Neutrophil (primary cell): ENCODE results near the gene DIS3L2.

Source experiments
- H3K27ac ChIP-seq: fragments of 200-600 bp; sonication (generic); 2 replicates; pipeline ENCODE4 v1.5.1; 2016; ENCODE audit warnings: mild to moderate bottlenecking, moderate library complexity
- H3K27me3 ChIP-seq: fragments of 200-600 bp; sonication (generic); 2 replicates; pipeline ENCODE4 v1.6.0; 2016; ENCODE audit warnings: mild to moderate bottlenecking
- H3K36me3 ChIP-seq: fragments of 200-600 bp; sonication (generic); 2 replicates; pipeline ENCODE4 v1.5.1; 2017
- H3K4me1 ChIP-seq, 2 experiments: fragments of 200-600 bp in 1 of 2; sonication (generic) in 1 of 2; 1 replicate in 1 of 2; 2 replicates in 1 of 2; pipeline versions ENCODE4 v1.5.1 to v1.6.1; 2013 to 2016; ENCODE audit warnings: low read depth in 1 of 2, low read length in 1 of 2, mild to moderate bottlenecking in 1 of 2, moderate library complexity in 1 of 2; ENCODE audit not compliant: control insufficient read depth in 1 of 2, insufficient read depth in 1 of 2
- H3K4me3 ChIP-seq, 2 experiments: fragments of 200-600 bp in 1 of 2; sonication (generic) in 1 of 2; 1 replicate in 1 of 2; 2 replicates in 1 of 2; pipeline ENCODE4 v1.5.1; 2013 to 2016; ENCODE audit warnings: low read depth in 1 of 2, low read length in 1 of 2, mild to moderate bottlenecking in 1 of 2, moderate library complexity in 1 of 2
- H3K9me3 ChIP-seq: fragments of 200-600 bp; sonication (generic); 2 replicates; pipeline ENCODE4 v1.5.1; 2016
- CTCF ChIP-seq: fragments of 200-600 bp; sonication (generic); IDR thresholded peaks from 2 replicates; pipeline ENCODE4 v1.5.1; 2016; ENCODE audit warnings: antibody characterized with exemption

The DIS3L2 gene

GRCh38 chr2:232315923-232316299, 354.4 kb downstream of the DIS3L2 start:
- no peak for TF ChIP-seq CTCF
- Histone ChIP-seq H3K4me3 (peak overlapping the region; percentile 39 to 47), H3K27me3 (no peaks in the 10 kb centered on the region), H3K9me3 (no peaks in the 10 kb centered on the region), H3K27ac (peak overlapping the region; percentile 97), H3K4me1 (peaks cover 44 to 71% of the 10 kb centered on the region in 2 experiments), H3K36me3 (no peaks in the 10 kb centered on the region)

GRCh38 chr2:232316461-232317330, 355.2 kb downstream of the DIS3L2 start:
- H3K27ac ChIP-seq = peak overlapping the region; percentile 97
- H3K4me3 ChIP-seq = peak overlapping the region; percentile 39 to 47
- peaks cover 44 to 71% of the 10 kb centered on the region in 2 experiments for H3K4me1 ChIP-seq
- no peak for TF ChIP-seq CTCF
- no peaks in the 10 kb centered on the region for H3K36me3 ChIP-seq
- no peaks in the 10 kb centered on the region for H3K27me3 ChIP-seq
- H3K9me3 ChIP-seq = no peaks in the 10 kb centered on the region

GRCh38 chr2:232318169-232318855, 356.8 kb downstream of the DIS3L2 start:
- Histone ChIP-seq H3K27ac (peak overlapping the region; percentile 97), H3K27me3 (no peaks in the 10 kb centered on the region), H3K9me3 (no peaks in the 10 kb centered on the region), H3K4me1 (peaks cover 41 to 65% of the 10 kb centered on the region in 2 experiments), H3K36me3 (no peaks in the 10 kb centered on the region), H3K4me3 (no peak overlapping the region)
- TF ChIP-seq CTCF = no peak

DNA sequence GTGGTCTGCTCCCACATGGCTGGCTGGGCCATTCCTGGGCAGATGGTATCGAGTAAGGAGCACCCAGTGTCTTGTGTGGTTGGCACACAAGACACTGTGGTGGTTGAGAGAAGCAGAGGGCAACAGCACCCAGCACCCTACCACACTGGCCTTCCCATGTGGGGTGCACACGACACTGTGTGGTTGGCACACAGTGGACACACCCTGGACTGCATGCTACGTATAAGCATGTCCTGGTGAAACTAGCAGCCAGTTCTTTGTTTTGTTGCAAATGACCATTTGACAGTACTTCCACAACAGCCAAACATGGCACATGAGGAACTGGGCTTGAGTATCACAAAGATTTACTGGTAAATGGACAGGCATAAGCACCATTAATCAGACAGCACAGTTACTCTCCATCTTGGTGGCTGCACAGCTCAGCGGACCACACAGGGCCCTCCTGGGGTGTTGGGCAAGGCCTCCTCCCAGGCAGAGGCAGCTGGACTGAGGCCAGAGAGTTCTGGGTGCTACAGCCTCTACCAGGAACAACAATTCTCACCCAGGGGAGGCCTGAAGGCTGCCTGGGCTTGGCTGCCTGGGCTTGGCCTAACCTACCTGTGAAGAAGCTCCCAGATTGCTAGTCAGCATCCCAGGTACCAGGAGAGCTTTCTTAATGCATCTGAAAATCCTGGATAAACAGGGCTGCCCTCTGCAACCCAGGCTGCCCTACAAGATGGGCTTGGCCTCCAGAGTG, 357.7 kb downstream of the DIS3L2 start:
- Histone ChIP-seq H3K36me3 (no peaks in the 10 kb centered on the region), H3K27ac (peak overlapping the region; percentile 71), H3K27me3 (no peaks in the 10 kb centered on the region), H3K4me3 (no peak overlapping the region), H3K4me1 (peaks cover 32 to 56% of the 10 kb centered on the region in 2 experiments), H3K9me3 (no peaks in the 10 kb centered on the region)
- TF ChIP-seq CTCF = no peak

DNA sequence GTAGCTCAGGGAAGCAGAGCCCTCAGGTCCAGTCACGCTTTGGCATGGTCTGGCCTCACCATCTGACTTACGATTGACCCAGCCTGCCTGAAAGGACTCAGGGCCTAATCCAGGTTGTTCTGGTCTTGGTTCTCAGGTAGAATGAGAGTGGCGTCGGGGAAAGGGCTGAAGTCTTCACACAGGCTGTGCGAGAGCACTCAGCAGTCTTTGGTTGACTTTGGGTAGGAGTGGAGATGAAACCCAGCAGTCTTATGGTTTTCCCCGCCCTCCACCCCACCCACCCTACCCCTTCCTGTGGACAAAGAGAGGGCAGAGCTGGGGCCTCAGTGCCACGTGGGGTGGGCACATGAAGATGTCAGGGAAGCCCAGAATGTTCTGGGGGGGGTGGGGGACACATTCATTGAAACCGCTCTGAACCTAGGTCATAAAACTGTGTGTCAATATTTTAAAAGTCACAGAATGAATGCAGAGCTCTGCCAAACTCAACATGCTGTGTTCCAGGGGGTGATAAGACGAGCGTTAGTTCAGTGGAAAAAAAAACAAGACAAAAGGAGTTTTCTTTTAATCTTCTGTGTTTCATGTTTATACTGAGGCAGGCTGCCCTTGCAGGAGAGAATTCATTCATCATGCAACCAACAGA, 358.4 kb downstream of the DIS3L2 start:
- TF ChIP-seq CTCF = no peak
- Histone ChIP-seq H3K9me3 (no peaks in the 10 kb centered on the region), H3K27me3 (no peaks in the 10 kb centered on the region), H3K36me3 (no peaks in the 10 kb centered on the region), H3K4me3 (no peak overlapping the region), H3K27ac (peak overlapping the region; percentile 71), H3K4me1 (peaks cover 25 to 49% of the 10 kb centered on the region in 2 experiments)
